Astrocyte of the hippocampus (primary cell): ENCODE data around the gene TNXB.
"Not testable (repeated sequence)": the region's sequence is repeated elsewhere in the genome, so short reads cannot be mapped to it uniquely, and the experiment has no call there.

Experiments
- DNase-seq: peaks from one replicate; pipeline ENCODE4 v3.0.0; 2011; ENCODE audit warnings: low read depth, low spot score

The TNXB gene

GRCh38 chr6:32040299-32041049 is 68.7 kb downstream of the TNXB start:
- not testable (repeated sequence) for DNase-seq

- not testable (repeated sequence) for DNase-seq
These were observed 69.5 kb downstream of the TNXB start for GRCh38 chr6:32039321-32040274.

GRCh38 chr6:32038878-32039277 is 70.3 kb downstream of the TNXB start:
- DNase-seq = not testable (repeated sequence)

GRCh38 chr6:32037598-32038524 is 71.3 kb downstream of the TNXB start, which contains the start of gene CYP21A2:
TSS of gene CYP21A2 (plus strand) at chr6:32038415. CDS start at chr6:32038423, 8 bp downstream.
- not testable (repeated sequence) for DNase-seq

- DNase-seq = not testable (repeated sequence)
These were observed 72.0 kb downstream of the TNXB start for GRCh38 chr6:32037136-32037535.

- DNase-seq = not testable (repeated sequence)
These were observed 73.7 kb downstream of the TNXB start for GRCh38 chr6:32035283-32036013.

- DNase-seq = not testable (repeated sequence)
These were observed 79.6 kb downstream of the TNXB start for GRCh38 chr6:32029553-32029952.

GRCh38 chr6:32028631-32029030 is 80.5 kb downstream of the TNXB start:
- DNase-seq = not testable (repeated sequence)

- not testable (repeated sequence) for DNase-seq
These were observed 87.0 kb downstream of the TNXB start for GRCh38 chr6:32022100-32022499.

- not testable (repeated sequence) for DNase-seq
These were observed 94.6 kb downstream of the TNXB start, which contains the start of gene C4B for GRCh38 chr6:32014547-32014946. TSS of gene C4B (plus strand) at chr6:32014795. CDS start at chr6:32014846, 51 bp downstream.

- not testable (repeated sequence) for DNase-seq
These were observed 95.4 kb downstream of the TNXB start for GRCh38 chr6:32013738-32014137.

- not testable (repeated sequence) for DNase-seq
These were observed 96.1 kb downstream of the TNXB start for GRCh38 chr6:32012941-32013617.

- not testable (repeated sequence) for DNase-seq
These were observed 98.1 kb downstream of the TNXB start for GRCh38 chr6:32010856-32011530.

- not testable (repeated sequence) for DNase-seq
These were observed 99.6 kb downstream of the TNXB start for GRCh38 chr6:32009537-32009936.

- not testable (repeated sequence) for DNase-seq
These were observed 100.5 kb downstream of the TNXB start for GRCh38 chr6:32008616-32009015.

- DNase-seq = not testable (repeated sequence)
These were observed 101.1 kb downstream of the TNXB start for GRCh38 chr6:32008037-32008436.

GRCh38 chr6:32007086-32007485 is 102.1 kb downstream of the TNXB start:
- not testable (repeated sequence) for DNase-seq

- DNase-seq = not testable (repeated sequence)
These were observed 103.1 kb downstream of the TNXB start for GRCh38 chr6:32005991-32006529.

GRCh38 chr6:32005538-32005880 is 103.6 kb downstream of the TNXB start:
- not testable (repeated sequence) for DNase-seq
